ENCODE results near the gene ISCA2. TPM values are rescaled to one million over a fixed set of nuclear protein-coding genes. Genes with fewer than 3 reads are reported as not detected.
"Not testable (repeated sequence)": the region's sequence is repeated elsewhere in the genome, so short reads cannot be mapped to it uniquely, and the experiment has no call there.

The ISCA2 gene
- polyA plus RNA-seq, 3 donors = 40.2 to 42.7 (median 41.7) TPM

GRCh38 chr14:74524076-74524811 is 30.7 kb downstream of the ISCA2 start:
- no peak for DNase-seq

GRCh38 chr14:74524812-74525135 is 31.2 kb downstream of the ISCA2 start:
- no peak for DNase-seq

GRCh38 chr14:74525361-74525851 is 31.8 kb downstream of the ISCA2 start:
- DNase-seq = no peak

- DNase-seq = no peak
Measured at GRCh38 chr14:74526854-74527585, 33.5 kb downstream of the ISCA2 start.

- DNase-seq = no peak
Measured at GRCh38 chr14:74527736-74528280, 34.2 kb downstream of the ISCA2 start.

- no peak for DNase-seq
Measured at GRCh38 chr14:74528406-74528805, 34.8 kb downstream of the ISCA2 start.

- no peak for DNase-seq
Measured at GRCh38 chr14:74528886-74529285, 35.3 kb downstream of the ISCA2 start.

GRCh38 chr14:74531006-74531405 is 37.4 kb downstream of the ISCA2 start:
- no peak for DNase-seq

- no peak for DNase-seq
Measured at GRCh38 chr14:74531467-74531866, 37.9 kb downstream of the ISCA2 start.

GRCh38 chr14:74532246-74532645 is 38.7 kb downstream of the ISCA2 start:
- DNase-seq = no peak

- DNase-seq = no peak
Measured at GRCh38 chr14:74533576-74533975, 40.0 kb downstream of the ISCA2 start.

GRCh38 chr14:74535756-74536325 is 42.3 kb downstream of the ISCA2 start:
- no peak for DNase-seq

- not testable (repeated sequence) for DNase-seq
Measured at GRCh38 chr14:74536336-74536735, 42.8 kb downstream of the ISCA2 start.

- DNase-seq = no peak
Measured at GRCh38 chr14:74538411-74539391, 45.1 kb downstream of the ISCA2 start.

- DNase-seq = no peak
Measured at GRCh38 chr14:74539503-74539902, 45.9 kb downstream of the ISCA2 start.

GRCh38 chr14:74541225-74541624 is 47.7 kb downstream of the ISCA2 start:
- no peak for DNase-seq

GRCh38 chr14:74542056-74542685 is 48.6 kb downstream of the ISCA2 start:
- DNase-seq = no peak

GRCh38 chr14:74543771-74544438 is 50.3 kb downstream of the ISCA2 start:
- no peak for DNase-seq

GRCh38 chr14:74545386-74545785 is 51.8 kb downstream of the ISCA2 start:
- no peak for DNase-seq

GRCh38 chr14:74546416-74546815 is 52.9 kb downstream of the ISCA2 start:
- DNase-seq = no peak

Data from renal pelvis (tissue), 4 donors.